Stimulated activated CD8-positive, alpha-beta memory T cell treated with anti-CD3 and anti-CD28 coated beads, Interleukin-15, amount 100 ng/mL, for 24 hours (primary cell): ENCODE measurements around the gene LPCAT3.

Source experiments
- DNase-seq: peaks from one replicate; pipeline ENCODE4 v3.0.0-alpha.2; 2020; ENCODE audit warnings: low read depth

The LPCAT3 gene

GRCh38 chr12:6937481-6938352 lies 80.6 kb downstream of the LPCAT3 start:
- DNase-seq: peak; percentile 84

DNA sequence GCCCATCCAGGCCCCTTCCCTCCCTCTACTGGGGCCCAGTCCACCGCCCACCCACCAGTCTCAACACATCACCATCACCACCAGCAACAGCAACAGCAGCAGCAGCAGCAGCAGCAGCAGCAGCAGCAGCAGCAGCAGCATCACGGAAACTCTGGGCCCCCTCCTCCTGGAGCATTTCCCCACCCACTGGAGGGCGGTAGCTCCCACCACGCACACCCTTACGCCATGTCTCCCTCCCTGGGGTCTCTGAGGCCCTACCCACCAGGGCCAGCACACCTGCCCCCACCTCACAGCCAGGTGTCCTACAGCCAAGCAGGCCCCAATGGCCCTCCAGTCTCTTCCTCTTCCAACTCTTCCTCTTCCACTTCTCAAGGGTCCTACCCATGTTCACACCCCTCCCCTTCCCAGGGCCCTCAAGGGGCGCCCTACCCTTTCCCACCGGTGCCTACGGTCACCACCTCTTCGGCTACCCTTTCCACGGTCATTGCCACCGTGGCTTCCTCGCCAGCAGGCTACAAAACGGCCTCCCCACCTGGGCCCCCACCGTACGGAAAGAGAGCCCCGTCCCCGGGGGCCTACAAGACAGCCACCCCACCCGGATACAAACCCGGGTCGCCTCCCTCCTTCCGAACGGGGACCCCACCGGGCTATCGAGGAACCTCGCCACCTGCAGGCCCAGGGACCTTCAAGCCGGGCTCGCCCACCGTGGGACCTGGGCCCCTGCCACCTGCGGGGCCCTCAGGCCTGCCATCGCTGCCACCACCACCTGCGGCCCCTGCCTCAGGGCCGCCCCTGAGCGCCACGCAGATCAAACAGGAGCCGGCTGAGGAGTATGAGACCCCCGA lies 81.4 kb downstream of the LPCAT3 start:
- no peak for DNase-seq

DNA sequence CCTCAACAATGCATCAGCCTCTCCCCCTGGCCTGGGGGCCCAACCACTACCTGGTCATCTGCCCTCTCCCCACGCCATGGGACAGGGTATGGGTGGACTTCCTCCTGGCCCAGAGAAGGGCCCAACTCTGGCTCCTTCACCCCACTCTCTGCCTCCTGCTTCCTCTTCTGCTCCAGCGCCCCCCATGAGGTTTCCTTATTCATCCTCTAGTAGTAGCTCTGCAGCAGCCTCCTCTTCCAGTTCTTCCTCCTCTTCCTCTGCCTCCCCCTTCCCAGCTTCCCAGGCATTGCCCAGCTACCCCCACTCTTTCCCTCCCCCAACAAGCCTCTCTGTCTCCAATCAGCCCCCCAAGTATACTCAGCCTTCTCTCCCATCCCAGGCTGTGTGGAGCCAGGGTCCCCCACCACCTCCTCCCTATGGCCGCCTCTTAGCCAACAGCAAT lies 82.1 kb downstream of the LPCAT3 start:
- DNase-seq: no peak

- DNase-seq: no peak
Observed at GRCh38 chr12:6935371-6936193, 82.7 kb downstream of the LPCAT3 start.

GRCh38 chr12:6934110-6934509 lies 84.2 kb downstream of the LPCAT3 start:
- DNase-seq: no peak

DNA sequence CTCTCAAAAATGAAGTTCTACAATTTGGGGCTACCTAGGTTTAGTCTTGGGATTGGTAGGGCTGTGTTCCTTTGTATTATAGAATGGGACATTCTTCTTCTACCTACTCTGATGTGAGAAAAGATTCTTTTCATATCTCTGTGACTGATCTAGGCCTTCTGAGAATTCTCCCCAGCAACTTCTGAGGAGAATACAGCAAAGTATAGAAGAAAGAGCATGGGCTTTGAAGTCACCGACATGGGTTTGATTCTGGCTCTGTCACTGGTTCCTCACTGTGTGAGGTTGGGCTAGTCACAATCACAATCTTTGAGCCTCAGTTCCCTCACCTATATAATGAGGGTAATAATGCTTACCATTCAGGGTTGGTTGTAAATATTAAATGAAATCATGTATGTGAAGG lies 85.5 kb downstream of the LPCAT3 start:
- DNase-seq: no peak

- DNase-seq: no peak
Observed at GRCh38 chr12:6929466-6930452, 88.5 kb downstream of the LPCAT3 start.

- no peak for DNase-seq
Observed at GRCh38 chr12:6928703-6929407, 89.4 kb downstream of the LPCAT3 start.

- DNase-seq: no peak
Observed at GRCh38 chr12:6928022-6928702, 90.1 kb downstream of the LPCAT3 start.

- DNase-seq: no peak
Observed at GRCh38 chr12:6927379-6928021, 90.8 kb downstream of the LPCAT3 start, which contains the start of gene ATN1. Gene ATN1, plus strand, starts transcription at chr12:6927959. Its CDS starts 6,043 bp downstream, at chr12:6934002.
